TTC549 (cell line): Measurements from ENCODE around the gene MBP.

ENCODE experiments used
- FAIRE-seq: peaks from 2 replicates; lab custom pipeline; 2012; peaks lifted over from hg19 to GRCh38; lab: Jason Lieb, UNC

MBP gene

DNA sequence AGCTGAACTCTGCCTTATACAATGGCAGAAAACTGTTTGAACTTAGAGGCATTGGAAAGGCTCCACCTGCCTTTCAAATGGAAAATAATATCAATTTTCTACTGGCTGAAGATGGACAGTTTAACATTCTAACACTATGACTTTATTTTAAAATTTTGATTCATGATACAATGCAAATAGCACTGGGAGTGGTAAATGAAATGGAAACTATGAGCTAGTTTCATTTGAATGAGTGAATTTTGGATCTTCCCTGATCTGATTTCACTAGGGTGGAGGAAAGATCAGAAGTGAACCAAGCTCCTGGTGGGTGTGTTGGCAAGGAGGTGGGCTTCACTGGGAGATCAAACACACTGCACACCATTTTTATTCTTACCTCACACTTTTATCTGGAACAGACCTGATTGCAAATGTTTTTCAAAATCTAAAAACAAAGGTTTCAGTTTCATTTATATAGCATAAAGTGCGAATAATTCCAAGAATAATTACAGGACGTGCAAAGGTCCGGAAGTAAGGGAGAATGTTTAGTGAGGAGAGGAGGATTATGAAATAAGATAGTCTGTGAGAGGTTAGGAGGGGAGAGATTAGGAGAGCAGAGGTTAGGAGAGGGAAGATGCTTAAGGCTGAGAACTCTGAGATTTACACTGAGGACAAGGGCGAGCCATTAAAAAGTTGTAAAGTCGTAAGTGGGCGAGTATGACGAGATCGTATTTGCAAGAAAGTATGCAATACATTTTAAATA, 18.6 kb upstream of the MBP start:
- no peak for FAIRE-seq

DNA sequence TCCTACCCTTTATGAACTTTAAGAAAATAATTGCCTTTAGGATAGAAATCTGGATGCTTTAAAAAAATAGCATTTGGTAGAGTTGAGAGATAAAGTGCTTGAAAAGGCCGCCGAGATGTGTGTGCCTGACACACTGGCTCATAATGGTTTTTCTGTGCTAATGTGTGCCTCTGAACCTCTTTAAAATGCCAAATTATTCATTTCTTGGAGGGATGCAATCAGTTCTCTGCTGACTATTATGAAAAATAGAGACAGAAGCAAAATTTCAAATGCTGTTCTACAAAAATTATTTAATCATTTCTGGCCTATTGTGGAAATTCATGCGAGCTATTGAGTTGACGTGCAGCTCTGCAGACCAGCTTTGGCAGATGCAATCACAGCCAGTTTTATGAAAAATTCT, 18.0 kb upstream of the MBP start:
- no peak for FAIRE-seq

DNA sequence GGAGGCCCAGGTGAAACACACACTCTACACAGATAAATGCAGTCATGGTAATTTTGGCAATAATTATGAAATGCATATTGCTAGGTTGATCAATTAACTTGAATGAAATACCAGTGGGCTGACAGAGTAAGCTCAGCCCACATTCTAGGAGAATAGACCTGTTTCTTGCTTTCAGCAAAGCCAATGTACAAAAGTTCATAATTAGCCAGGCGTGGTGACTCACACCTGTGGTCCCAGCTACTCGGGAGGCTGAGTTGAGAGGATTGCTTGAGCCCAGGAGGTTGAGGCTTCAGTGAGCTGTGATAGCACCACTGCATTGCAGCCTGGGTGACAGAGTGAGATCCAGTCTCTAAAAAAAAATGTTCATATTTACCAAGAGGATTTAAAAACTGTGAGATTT, 15.7 kb upstream of the MBP start:
- FAIRE-seq, result no peak

DNA sequence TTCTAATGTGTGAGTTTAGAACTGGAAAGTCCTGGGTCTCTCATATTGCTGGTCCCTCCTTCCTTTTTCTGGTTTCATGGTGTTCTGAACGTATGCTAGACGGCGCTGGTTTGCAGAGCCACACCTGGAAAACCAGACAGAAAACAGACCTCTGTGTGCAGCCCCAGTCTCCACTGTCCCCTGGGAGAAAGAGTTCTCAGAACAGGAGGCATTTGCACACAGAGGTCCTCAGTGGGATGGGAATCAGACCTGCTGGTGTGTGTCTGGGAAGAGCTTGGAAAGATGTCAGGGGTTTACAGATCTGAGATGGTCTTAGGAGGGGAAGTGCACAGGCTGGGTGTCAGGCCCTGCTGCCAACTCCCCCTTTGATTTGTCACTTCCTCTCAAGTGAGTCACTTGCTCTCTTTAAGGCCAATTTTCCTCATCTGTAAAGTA, 14.9 kb upstream of the MBP start:
- FAIRE-seq, result no peak

DNA sequence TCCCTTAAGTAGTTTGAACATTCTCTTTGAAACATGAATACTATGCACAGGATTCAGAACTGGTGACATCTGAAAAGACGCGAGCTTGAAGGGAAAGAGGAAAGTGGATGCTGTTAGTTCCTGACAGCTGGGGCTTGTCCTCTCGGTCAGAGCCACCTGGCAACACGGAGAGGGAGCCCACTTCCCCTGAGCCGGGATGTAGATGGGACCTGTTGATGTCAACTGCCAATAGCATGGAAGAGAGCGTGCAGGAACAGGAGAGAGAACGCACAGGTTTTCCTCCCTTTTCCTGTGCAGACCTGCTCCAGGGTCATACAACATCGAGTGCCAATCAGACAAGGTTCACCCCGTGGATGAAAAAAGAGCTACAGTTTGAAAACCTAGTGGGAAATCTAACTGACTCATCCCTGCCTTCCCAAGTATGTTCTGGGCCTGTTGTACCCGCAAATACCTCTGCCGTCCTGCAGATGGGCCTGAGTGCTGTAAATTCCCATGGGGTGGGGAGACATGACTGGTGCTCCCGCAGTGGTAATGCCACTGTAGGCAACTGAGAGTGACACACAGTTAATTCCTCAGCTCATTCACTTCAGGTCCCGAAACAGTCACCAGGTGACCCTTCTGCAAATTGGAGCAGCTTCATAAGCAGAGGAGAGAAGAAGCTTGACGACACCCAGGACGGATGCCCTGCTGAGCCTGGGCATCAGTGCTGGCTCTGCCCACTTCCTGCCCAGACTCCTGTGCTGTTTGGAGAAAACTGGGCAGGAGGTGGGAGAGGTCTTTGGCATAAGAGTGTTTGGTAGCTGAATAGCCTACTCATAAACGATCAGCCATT, 13.9 kb upstream of the MBP start:
- FAIRE-seq, result no peak

DNA sequence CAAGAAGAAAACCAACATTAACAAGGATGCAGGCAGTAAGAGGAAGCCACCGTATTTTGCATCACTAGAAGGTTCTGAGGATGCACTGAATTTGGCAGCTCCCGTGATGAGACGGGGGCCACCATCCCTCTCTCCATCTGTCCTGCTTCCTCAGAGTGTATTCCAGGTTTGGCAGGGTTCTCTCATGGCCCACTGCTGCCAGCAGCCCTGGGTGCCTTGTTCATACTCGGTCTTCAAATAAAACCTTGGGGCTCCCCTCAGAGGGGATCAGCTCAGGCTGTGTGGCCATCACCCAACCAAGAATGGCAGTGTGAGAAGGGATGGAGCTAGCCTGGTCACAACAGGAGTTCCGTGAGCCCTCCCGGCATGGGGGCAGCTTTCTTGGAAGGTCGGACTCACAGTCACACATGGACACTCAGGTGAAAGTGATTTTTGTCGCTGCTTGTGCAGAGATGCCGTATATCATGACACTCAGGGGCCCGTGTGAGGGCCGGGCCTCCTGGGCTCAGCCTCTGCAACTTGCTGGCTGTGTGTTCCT, 12.8 kb upstream of the MBP start:
- FAIRE-seq, result no peak

DNA sequence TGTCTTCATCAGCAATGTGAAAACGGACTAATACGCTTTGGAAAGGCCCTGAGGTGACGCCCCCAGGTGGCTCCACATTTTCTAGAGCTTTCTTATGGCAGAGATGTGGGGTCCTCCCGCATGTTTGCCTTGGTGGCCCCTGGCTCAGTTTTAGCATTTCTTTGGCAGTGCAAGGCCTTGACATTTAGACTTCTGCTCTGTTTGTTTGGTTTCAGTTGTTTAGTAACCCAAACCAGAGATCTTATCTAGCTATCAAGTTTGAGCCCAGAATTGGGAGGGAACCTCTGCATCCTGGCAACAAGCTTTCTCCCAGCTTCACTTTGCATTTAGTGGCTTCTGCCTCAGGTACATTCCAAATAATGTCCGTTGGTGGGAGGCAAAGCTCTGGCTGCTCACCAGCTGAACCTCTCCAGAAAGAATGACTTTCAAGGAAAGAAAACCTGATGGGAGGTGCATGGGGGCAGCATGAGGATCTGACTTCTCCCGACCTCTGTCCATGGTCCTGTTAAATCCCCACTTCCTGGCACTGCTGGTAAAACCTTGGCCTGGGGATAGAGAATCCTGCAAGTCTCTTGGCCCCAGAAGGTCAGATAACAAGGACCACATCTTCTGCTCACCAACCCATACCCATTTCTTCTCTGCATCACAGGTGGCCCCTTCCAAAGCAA, 12.0 kb upstream of the MBP start:
- FAIRE-seq, result no peak

DNA sequence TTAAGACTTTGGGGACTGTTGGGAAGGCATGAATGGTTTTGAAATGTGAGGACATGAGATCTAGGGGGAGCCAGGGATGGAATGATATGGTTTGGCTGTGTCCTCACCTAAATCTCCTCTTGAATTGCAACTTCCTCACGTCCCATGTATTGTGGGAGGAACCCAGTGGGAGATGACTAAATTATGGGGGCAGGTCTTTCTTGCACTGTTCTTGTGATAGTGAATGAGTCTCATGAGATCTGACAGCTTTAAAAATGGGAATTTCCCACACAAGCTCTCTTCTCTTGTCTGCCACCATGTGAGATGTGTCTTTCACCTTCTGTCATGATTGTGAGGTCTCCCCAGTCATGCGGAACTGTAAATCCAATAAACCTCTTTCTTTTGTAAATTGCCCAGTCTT, 11.5 kb upstream of the MBP start:
- no peak for FAIRE-seq

DNA sequence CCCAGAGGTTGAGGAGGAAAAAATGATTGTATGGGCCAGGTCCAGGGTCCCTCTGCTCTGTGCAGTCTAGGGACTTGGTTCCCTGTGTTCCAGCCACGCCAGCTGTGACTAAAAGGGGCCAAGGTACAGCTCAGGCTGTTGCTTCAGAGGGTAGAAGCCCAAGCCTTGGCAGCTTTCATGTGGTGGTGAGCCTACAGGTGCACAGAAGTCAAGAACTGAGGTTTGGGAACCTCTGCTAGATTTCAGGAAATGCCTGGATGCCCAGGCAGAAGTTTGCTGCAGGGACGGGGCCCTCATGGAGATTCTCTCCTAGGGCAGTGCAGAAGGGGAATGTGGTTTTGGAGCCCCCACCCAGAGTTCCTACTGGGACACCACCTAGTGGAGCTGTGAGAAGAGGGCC, 10.6 kb upstream of the MBP start:
- FAIRE-seq, result no peak

DNA sequence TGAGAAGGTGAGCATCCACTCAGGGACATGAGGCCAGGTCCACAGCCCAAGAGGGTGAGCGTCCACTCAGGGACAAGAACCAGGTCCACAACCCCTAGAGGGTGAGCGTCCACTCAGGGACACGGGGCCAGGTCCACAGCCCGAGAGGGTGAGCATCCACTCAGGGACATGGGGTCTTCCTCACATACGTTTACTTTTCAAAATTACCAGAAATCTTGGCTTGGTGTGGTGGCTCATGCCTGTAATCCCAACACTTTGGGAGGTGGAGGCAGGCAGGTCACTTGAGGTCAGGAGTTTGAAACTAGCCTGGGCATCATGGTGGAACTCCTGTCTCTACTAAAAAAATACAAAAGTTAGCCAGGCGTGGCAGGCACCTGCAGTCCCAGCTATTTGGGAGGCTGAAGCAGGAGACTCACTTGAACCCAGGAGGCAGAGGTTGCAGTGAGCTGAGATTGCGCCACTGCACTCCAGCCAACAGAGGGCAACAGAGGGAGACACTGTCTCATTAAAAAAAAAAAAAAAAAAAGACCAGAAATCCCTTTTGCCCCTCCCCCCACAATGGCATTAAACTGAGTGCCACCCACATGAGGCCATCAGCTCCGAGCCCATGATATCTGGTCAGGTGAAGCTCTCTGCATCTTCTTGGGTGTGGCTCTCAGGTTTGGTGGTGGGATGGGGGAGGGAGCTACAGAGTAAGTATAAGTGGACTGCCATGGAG, 9.0 kb upstream of the MBP start:
- no peak for FAIRE-seq

DNA sequence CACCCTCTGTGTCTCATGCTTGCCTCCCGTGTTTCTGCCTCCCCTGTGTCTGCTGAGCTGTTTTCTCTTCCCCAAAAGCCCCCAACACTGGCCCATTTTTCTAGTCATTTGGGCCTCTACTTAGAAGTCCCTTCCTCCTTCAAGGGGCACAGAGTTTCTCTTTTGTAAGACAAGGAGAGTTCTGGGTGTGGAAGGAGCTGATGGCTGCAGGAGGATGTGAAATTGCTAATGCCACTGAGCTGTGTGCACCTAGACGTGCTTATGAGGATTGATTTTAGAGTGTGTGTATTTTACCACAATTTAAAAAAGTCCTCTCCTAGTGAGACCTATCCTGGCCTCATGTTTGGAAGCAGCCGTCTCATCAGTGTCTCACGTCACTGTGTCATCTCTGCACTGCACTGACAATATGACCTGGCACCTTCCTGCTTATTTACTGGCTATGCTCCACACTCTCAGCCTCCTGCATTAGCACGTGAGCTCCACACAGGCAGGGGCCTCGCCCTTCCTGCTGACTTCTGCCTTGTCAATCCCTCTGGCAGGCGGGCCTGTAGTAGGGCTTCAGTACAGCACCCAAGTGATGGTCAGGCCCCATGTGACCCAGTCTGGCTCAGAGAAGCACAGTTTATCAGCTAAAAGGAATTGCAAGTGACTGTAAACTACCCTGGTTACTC, 8.0 kb upstream of the MBP start:
- no peak for FAIRE-seq

DNA sequence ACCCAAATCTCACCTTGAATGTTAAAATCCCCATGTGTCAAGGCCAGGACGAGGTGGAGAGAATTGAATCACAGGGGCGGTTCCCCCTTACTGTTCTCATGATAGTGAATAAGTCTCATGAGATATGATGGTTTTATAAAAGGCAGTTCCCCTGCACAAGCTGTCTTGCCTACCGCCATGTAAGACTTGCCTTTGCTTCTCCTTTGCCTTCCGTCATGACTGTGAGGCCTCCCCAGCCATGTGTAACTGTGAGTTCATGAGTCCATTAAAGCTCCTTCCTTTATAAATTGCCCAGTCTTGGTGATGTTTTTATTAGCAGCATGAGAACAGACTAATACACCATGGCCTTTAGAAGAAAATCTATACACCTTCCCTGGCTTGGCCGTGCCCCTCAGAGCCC, 7.4 kb upstream of the MBP start:
- FAIRE-seq, result no peak

DNA sequence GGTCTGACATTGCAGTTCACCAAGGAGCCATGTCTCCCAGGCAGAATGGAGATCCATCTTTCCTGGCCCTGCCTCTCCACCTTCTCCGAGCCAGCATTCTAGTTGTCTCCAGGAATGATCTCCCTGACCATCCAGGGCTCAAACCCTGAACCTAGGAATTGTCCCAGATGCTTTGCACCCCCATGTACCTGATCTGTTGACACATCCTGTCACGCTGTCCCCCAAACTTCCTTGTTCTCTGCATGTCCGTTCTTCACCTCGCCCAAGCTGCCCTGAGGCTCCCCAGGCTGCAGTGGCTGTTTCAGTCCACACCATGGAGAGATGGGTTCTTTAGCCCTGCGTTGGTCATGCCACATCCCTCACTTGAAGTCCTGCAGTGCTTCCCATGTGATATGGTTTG, 7.0 kb upstream of the MBP start:
- FAIRE-seq, result no peak

DNA sequence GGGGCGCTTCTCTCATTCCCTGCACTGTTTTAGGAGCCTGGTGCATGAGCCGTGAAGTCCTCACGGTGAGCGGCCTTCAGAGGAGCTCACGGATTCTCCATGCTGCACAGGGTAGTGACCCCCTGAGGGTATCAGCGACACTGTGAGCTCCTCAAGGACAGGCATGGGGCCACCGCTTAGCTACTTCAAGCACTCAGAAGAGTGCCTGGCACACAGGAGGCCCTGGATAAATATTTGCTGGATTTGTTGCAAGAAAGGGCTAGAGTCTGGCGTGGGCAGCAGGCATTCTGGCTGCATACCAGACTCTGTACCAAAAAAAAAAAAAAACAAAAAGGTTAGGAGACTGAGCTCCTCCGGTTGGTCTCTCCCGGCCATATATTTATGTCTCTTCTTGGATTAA, 5.7 kb upstream of the MBP start:
- FAIRE-seq, result no peak

DNA sequence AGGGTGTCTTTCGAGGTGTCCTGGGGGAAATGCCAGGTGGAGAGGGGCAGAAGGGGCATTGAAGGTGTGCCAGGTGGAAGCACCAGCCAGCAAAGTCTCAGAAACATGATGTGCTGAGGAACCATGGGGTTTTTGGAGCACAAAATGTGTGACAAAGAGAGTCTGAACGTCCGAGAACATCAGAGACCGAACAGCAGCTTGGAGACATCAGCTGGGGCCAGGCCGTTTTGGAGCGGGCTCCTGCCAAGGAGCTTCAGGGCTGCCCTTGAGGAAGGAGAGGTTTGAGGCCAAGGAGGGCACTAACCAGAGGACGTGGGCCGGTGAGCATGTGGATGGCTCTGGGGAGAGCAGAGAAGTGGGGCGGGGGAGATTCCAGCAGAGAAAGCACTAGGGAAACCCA, 5.3 kb upstream of the MBP start:
- no peak for FAIRE-seq

DNA sequence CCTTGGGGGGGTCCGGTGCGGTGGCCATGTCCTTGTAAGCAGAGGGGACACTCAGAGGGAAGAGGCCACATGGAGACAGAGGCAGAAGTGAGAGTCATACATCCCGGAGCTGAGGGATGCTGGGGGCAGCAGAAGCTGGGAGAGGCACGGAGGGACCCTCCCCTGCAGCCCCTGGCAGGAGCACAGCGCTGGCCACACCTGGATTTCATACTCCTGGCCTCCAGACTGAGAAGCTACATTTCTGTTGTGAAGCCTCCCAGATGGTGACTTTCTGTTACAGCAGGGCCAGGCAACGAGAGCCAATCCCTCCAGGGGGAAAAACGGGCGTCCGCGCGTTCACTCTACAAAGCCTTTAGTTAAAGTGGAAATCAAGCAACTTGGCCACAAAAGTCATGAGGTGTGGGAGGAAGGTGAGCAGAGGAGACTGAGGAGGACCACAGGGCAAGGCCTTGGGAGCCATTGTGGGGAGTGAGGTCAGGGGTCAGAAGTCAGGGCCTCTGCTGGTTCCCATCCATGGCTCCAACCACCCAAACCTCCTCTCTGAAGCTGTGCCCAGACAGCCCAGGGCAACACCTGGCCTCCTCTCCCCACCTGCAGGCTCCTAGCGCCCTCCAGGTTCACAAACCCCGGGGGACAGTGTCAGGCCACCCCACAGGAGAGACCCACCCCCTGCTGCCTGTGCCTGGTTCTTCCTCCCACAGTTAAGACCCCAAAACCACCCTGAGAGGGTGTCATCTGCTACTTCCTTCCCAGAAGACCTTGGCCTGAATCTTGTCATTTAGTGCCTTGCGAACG, 4.5 kb upstream of the MBP start:
- no peak for FAIRE-seq

DNA sequence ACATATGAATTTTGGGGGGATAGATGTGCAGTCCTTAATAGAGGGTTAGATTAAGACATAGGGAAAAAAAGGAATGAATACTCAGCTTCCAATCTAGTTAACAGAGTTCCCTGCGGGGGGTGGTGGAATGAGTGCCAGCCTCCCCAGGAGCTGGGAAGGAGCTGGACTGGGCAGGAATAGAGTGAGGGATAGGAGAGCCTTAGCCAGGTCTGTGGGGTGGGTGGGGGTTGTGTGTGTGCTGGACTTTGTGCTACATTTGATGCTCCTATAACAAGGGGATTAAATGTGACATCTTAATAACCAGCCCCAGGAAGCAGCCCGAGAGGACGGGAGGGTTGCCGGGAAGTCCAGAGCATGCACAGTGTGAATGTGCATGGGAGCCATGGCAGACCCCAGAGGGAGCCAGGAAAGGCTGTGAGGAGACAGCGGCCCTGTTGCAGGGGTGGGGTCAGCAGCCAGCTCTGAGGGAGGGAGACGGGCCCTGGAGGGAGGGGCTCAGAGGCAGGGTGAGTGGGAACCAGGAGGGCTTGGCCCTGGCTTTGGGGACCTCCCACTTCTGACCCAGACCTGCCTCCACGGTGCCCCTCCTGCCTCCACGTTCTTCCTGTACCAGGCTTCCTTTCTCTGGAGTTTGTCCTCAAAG, 3.6 kb upstream of the MBP start:
- FAIRE-seq, result no peak

DNA sequence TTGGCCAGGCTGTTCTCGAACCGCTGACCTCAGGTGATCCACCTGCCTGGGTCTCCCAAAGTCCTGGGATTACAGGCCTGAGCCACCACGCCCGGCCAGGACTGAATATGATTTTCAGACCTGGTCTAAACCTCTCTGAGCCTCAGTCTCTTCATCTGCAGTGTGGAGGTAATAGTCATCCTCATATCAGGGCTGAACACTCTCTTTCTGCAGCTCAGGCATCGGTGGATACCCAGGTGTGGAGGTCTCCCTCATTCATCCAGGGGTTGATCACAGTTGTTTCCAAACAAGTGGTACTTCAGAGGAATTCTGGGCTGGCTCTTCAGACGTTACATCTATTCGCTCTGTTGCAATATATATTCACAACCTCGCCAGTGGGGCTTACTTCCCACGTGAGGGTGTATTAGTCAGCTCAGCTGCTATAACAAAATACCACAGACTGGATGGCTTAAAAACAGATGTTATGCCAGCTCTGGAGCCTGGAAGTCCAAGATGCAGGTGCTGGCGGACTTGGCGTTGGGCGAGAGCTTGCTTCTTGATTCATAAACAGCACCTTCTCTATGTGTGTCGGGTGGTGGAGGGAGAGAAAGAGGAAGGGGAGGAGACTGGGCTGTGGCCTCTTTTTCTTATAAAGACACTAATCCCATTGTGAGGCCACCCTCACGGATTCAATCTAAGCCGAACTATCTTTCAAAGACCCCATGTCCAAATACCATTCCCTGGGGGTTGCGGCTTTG, 2.9 kb upstream of the MBP start:
- no peak for FAIRE-seq

DNA sequence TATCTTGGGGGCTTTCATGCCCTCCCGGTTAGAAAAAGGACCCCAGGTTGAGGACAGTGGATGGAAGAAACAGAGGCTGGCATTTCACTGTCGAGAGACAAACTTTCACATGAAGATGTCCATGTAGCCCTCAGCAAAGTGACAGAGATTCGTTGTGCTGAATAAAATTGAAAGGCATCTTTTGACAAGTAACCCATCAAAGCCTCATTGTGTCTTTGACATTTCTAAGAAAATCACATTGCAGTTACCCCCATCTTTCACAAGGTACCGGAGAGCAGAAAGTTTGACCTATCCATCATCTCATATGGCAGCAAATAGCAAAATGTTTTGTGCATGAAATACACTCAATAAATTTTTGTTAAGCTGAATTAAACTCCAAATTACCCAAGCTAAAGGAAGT, 2.0 kb upstream of the MBP start:
- no peak for FAIRE-seq
